Measurements from ENCODE around the gene MED13L.

The MED13L gene

GRCh38 chr12:116156614-116157013 is 120.9 kb downstream of the MED13L start:
- H3K4me1 ChIP-seq (ENCODE audit: control insufficient read depth, insufficient read depth, low read length), result peaks cover 3% of the 10 kb centered on the region; the same call in 1 of the 2 replicates
- H3K36me3 ChIP-seq (ENCODE audit: control insufficient read depth, insufficient read depth, low read length), result no peaks in the 10 kb centered on the region
- no peak for DNase-seq (ENCODE audit: low read depth, low spot score)
- WGBS (ENCODE audit: insufficient coverage, insufficient read length), result no CpG with 5 or more reads among the region's 4 CpGs
- no peaks in the 10 kb centered on the region for H3K9me3 ChIP-seq (ENCODE audit: control insufficient read depth, insufficient read depth, low read length)
- H3K27ac ChIP-seq (ENCODE audit: low read length), result no peak overlapping the region
- H3K27me3 ChIP-seq (ENCODE audit: control insufficient read depth, insufficient read depth, low read length), result no peaks in the 10 kb centered on the region
- no peak overlapping the region for H3K4me3 ChIP-seq (ENCODE audit: low read length)

GRCh38 chr12:116155383-116155782 is 122.1 kb downstream of the MED13L start:
- Histone ChIP-seq H3K27me3 (ENCODE audit: control insufficient read depth, insufficient read depth, low read length) (no peaks in the 10 kb centered on the region), H3K36me3 (ENCODE audit: control insufficient read depth, insufficient read depth, low read length) (no peaks in the 10 kb centered on the region), H3K4me1 (ENCODE audit: control insufficient read depth, insufficient read depth, low read length) (peaks cover 3% of the 10 kb centered on the region; the same call in 1 of the 2 replicates), H3K9me3 (ENCODE audit: control insufficient read depth, insufficient read depth, low read length) (no peaks in the 10 kb centered on the region), H3K4me3 (ENCODE audit: low read length) (no peak overlapping the region), H3K27ac (ENCODE audit: low read length) (no peak overlapping the region)
- no peak for DNase-seq (ENCODE audit: low read depth, low spot score)
- WGBS (ENCODE audit: insufficient coverage, insufficient read length), result no CpG with 5 or more reads among the region's 8 CpGs

- H3K4me1 ChIP-seq (ENCODE audit: control insufficient read depth, insufficient read depth, low read length), result peaks cover 1% of the 10 kb centered on the region; the same call in 1 of the 2 replicates
- H3K27ac ChIP-seq (ENCODE audit: low read length), result no peak overlapping the region
- no peak overlapping the region for H3K4me3 ChIP-seq (ENCODE audit: low read length)
- H3K27me3 ChIP-seq (ENCODE audit: control insufficient read depth, insufficient read depth, low read length), result no peaks in the 10 kb centered on the region
- WGBS (ENCODE audit: insufficient coverage, insufficient read length), result no CpG with 5 or more reads among the region's 2 CpGs
- no peaks in the 10 kb centered on the region for H3K36me3 ChIP-seq (ENCODE audit: control insufficient read depth, insufficient read depth, low read length)
- no peak for DNase-seq (ENCODE audit: low read depth, low spot score)
- no peaks in the 10 kb centered on the region for H3K9me3 ChIP-seq (ENCODE audit: control insufficient read depth, insufficient read depth, low read length)
Observed at GRCh38 chr12:116153983-116154382, 123.5 kb downstream of the MED13L start.

- no peak overlapping the region for H3K27ac ChIP-seq (ENCODE audit: low read length)
- no peak overlapping the region for H3K4me3 ChIP-seq (ENCODE audit: low read length)
- H3K27me3 ChIP-seq (ENCODE audit: control insufficient read depth, insufficient read depth, low read length), result no peaks in the 10 kb centered on the region
- H3K4me1 ChIP-seq (ENCODE audit: control insufficient read depth, insufficient read depth, low read length), result peaks cover 1% of the 10 kb centered on the region; the same call in 1 of the 2 replicates
- H3K9me3 ChIP-seq (ENCODE audit: control insufficient read depth, insufficient read depth, low read length), result no peaks in the 10 kb centered on the region
- no peak for DNase-seq (ENCODE audit: low read depth, low spot score)
- no peaks in the 10 kb centered on the region for H3K36me3 ChIP-seq (ENCODE audit: control insufficient read depth, insufficient read depth, low read length)
Observed at GRCh38 chr12:116153113-116153512, 124.4 kb downstream of the MED13L start.

- Histone ChIP-seq H3K36me3 (ENCODE audit: control insufficient read depth, insufficient read depth, low read length) (no peaks in the 10 kb centered on the region), H3K27ac (ENCODE audit: low read length) (no peak overlapping the region), H3K27me3 (ENCODE audit: control insufficient read depth, insufficient read depth, low read length) (no peaks in the 10 kb centered on the region), H3K4me3 (ENCODE audit: low read length) (no peak overlapping the region), H3K4me1 (ENCODE audit: control insufficient read depth, insufficient read depth, low read length) (no peaks in the 10 kb centered on the region; the same call in 1 of the 2 replicates), H3K9me3 (ENCODE audit: control insufficient read depth, insufficient read depth, low read length) (no peaks in the 10 kb centered on the region)
- no CpG with 5 or more reads among the region's 4 CpGs for WGBS (ENCODE audit: insufficient coverage, insufficient read length)
- DNase-seq (ENCODE audit: low read depth, low spot score), result no peak
Observed at GRCh38 chr12:116152268-116152667, 125.2 kb downstream of the MED13L start.

GRCh38 chr12:116150452-116150851 is 127.0 kb downstream of the MED13L start:
- Histone ChIP-seq H3K27me3 (ENCODE audit: control insufficient read depth, insufficient read depth, low read length) (no peaks in the 10 kb centered on the region), H3K9me3 (ENCODE audit: control insufficient read depth, insufficient read depth, low read length) (no peaks in the 10 kb centered on the region), H3K4me3 (ENCODE audit: low read length) (no peak overlapping the region), H3K36me3 (ENCODE audit: control insufficient read depth, insufficient read depth, low read length) (no peaks in the 10 kb centered on the region), H3K27ac (ENCODE audit: low read length) (no peak overlapping the region), H3K4me1 (ENCODE audit: control insufficient read depth, insufficient read depth, low read length) (no peaks in the 10 kb centered on the region; the same call in 1 of the 2 replicates)
- WGBS (ENCODE audit: insufficient coverage, insufficient read length), result no CpG with 5 or more reads among the region's 5 CpGs
- no peak for DNase-seq (ENCODE audit: low read depth, low spot score)

GRCh38 chr12:116150001-116150400 is 127.5 kb downstream of the MED13L start:
- Histone ChIP-seq H3K4me1 (ENCODE audit: control insufficient read depth, insufficient read depth, low read length) (no peaks in the 10 kb centered on the region; the same call in 1 of the 2 replicates), H3K27ac (ENCODE audit: low read length) (no peak overlapping the region), H3K36me3 (ENCODE audit: control insufficient read depth, insufficient read depth, low read length) (no peaks in the 10 kb centered on the region), H3K4me3 (ENCODE audit: low read length) (no peak overlapping the region), H3K9me3 (ENCODE audit: control insufficient read depth, insufficient read depth, low read length) (no peaks in the 10 kb centered on the region), H3K27me3 (ENCODE audit: control insufficient read depth, insufficient read depth, low read length) (no peaks in the 10 kb centered on the region)
- WGBS (ENCODE audit: insufficient coverage, insufficient read length), result no CpG with 5 or more reads among the region's 4 CpGs
- no peak for DNase-seq (ENCODE audit: low read depth, low spot score)

- Histone ChIP-seq H3K27ac (ENCODE audit: low read length) (no peak overlapping the region), H3K9me3 (ENCODE audit: control insufficient read depth, insufficient read depth, low read length) (no peaks in the 10 kb centered on the region), H3K27me3 (ENCODE audit: control insufficient read depth, insufficient read depth, low read length) (no peaks in the 10 kb centered on the region), H3K4me3 (ENCODE audit: low read length) (no peak overlapping the region), H3K36me3 (ENCODE audit: control insufficient read depth, insufficient read depth, low read length) (no peaks in the 10 kb centered on the region), H3K4me1 (ENCODE audit: control insufficient read depth, insufficient read depth, low read length) (peaks cover 1% of the 10 kb centered on the region; the same call in 1 of the 2 replicates)
- DNase-seq (ENCODE audit: low read depth, low spot score), result no peak
- no CpG with 5 or more reads among the region's 3 CpGs for WGBS (ENCODE audit: insufficient coverage, insufficient read length)
Observed at GRCh38 chr12:116148844-116149243, 128.6 kb downstream of the MED13L start.

- Histone ChIP-seq H3K4me1 (ENCODE audit: control insufficient read depth, insufficient read depth, low read length) (0 out of 2 replicates have a peak, but pooled peaks cover 1% of the 10 kb centered on the region), H3K9me3 (ENCODE audit: control insufficient read depth, insufficient read depth, low read length) (no peaks in the 10 kb centered on the region), H3K27ac (ENCODE audit: low read length) (no peak overlapping the region), H3K4me3 (ENCODE audit: low read length) (no peak overlapping the region), H3K36me3 (ENCODE audit: control insufficient read depth, insufficient read depth, low read length) (no peaks in the 10 kb centered on the region), H3K27me3 (ENCODE audit: control insufficient read depth, insufficient read depth, low read length) (no peaks in the 10 kb centered on the region)
- no peak for DNase-seq (ENCODE audit: low read depth, low spot score)
- WGBS (ENCODE audit: insufficient coverage, insufficient read length), result no CpG with 5 or more reads among the region's 8 CpGs
Observed at GRCh38 chr12:116146386-116146785, 131.1 kb downstream of the MED13L start.

- no CpG with 5 or more reads among the region's 3 CpGs for WGBS (ENCODE audit: insufficient coverage, insufficient read length)
- Histone ChIP-seq H3K4me3 (ENCODE audit: low read length) (no peak overlapping the region), H3K36me3 (ENCODE audit: control insufficient read depth, insufficient read depth, low read length) (no peaks in the 10 kb centered on the region), H3K27me3 (ENCODE audit: control insufficient read depth, insufficient read depth, low read length) (no peaks in the 10 kb centered on the region), H3K4me1 (ENCODE audit: control insufficient read depth, insufficient read depth, low read length) (0 out of 2 replicates have a peak, but pooled peaks cover 1% of the 10 kb centered on the region), H3K9me3 (ENCODE audit: control insufficient read depth, insufficient read depth, low read length) (no peaks in the 10 kb centered on the region), H3K27ac (ENCODE audit: low read length) (no peak overlapping the region)
- no peak for DNase-seq (ENCODE audit: low read depth, low spot score)
Observed at GRCh38 chr12:116145451-116145850, 132.0 kb downstream of the MED13L start.

- H3K27ac ChIP-seq (ENCODE audit: low read length), result no peak overlapping the region
- no CpG with 5 or more reads among the region's 1 CpG for WGBS (ENCODE audit: insufficient coverage, insufficient read length)
- DNase-seq (ENCODE audit: low read depth, low spot score), result no peak
- H3K4me3 ChIP-seq (ENCODE audit: low read length), result no peak overlapping the region
- 0 out of 2 replicates have a peak, but pooled peaks cover 2% of the 10 kb centered on the region for H3K4me1 ChIP-seq (ENCODE audit: control insufficient read depth, insufficient read depth, low read length)
- H3K36me3 ChIP-seq (ENCODE audit: control insufficient read depth, insufficient read depth, low read length), result no peaks in the 10 kb centered on the region
- H3K27me3 ChIP-seq (ENCODE audit: control insufficient read depth, insufficient read depth, low read length), result no peaks in the 10 kb centered on the region
- no peaks in the 10 kb centered on the region for H3K9me3 ChIP-seq (ENCODE audit: control insufficient read depth, insufficient read depth, low read length)
Observed at GRCh38 chr12:116144384-116144783, 133.1 kb downstream of the MED13L start.

Data from iPS DF 6.9 (cell line).